Keratinocyte (primary cell): ENCODE results near the gene FBXO8. TPM values are rescaled to one million over a fixed set of nuclear protein-coding genes. Genes with fewer than 3 reads are reported as not detected.

ENCODE experiments used
- DNase-seq: peaks from one replicate; pipeline ENCODE4 v3.0.0-alpha.2; 2011; ENCODE audit warnings: low read depth, missing footprints, low spot score
- FAIRE-seq: peaks from 2 replicates; lab custom pipeline; 2011; peaks lifted over from hg19 to GRCh38; lab: Jason Lieb, UNC
- H2AFZ ChIP-seq: 2 replicates; pipeline ENCODE4 v1.6.0; 2012; ENCODE audit warnings: low read length, control low read depth, inconsistent platforms; ENCODE audit not compliant: control insufficient read depth
- H3K27ac ChIP-seq: 2 replicates; pipeline ENCODE4 v1.5.1; 2011; ENCODE audit warnings: low read length; ENCODE audit not compliant: control insufficient read depth, insufficient read depth
- H3K27me3 ChIP-seq: 3 replicates; pipeline ENCODE4 v1.6.0; 2011; ENCODE audit warnings: low read length; ENCODE audit not compliant: control insufficient read depth, insufficient read depth; ENCODE audit errors: extremely low read depth
- H3K36me3 ChIP-seq, 2 experiments: 2 replicates in 1 of 2; 3 replicates in 1 of 2; pipeline ENCODE4 v1.5.1; 2011; ENCODE audit warnings: low read length in 2 of 2, mild to moderate bottlenecking in 1 of 2; ENCODE audit not compliant: control insufficient read depth in 2 of 2, insufficient read depth in 2 of 2; ENCODE audit errors: extremely low read depth in 1 of 2
- H3K4me1 ChIP-seq: 3 replicates; pipeline ENCODE4 v1.5.1; 2011; ENCODE audit warnings: low read length; ENCODE audit not compliant: control insufficient read depth, insufficient read depth; ENCODE audit errors: extremely low read depth
- H3K4me2 ChIP-seq: 3 replicates; pipeline ENCODE4 v1.6.0; 2011; ENCODE audit warnings: low read depth, low read length; ENCODE audit not compliant: control insufficient read depth, insufficient read depth; ENCODE audit errors: extremely low read depth
- H3K4me3 ChIP-seq, 3 experiments: fragments of 200-600 bp in 1 of 3; sonication (generic) in 1 of 3; 2 replicates in 2 of 3; 3 replicates in 1 of 3; pipeline ENCODE4 v1.5.1; 2011 to 2016; ENCODE audit warnings: low read length in 3 of 3, mild to moderate bottlenecking in 3 of 3, control low read depth in 2 of 3, inconsistent platforms in 1 of 3, low read depth in 1 of 3, mixed read lengths in 1 of 3, mixed run types in 1 of 3, moderate library complexity in 1 of 3; ENCODE audit not compliant: control insufficient read depth in 2 of 3, insufficient read depth in 2 of 3; ENCODE audit errors: extremely low read depth in 1 of 3
- H3K79me2 ChIP-seq: 2 replicates; pipeline ENCODE4 v1.6.0; 2012; ENCODE audit warnings: low read length; ENCODE audit not compliant: control insufficient read depth, insufficient read depth
- H3K9ac ChIP-seq: 3 replicates; pipeline ENCODE4 v1.6.0; 2011; ENCODE audit warnings: low read length; ENCODE audit not compliant: control insufficient read depth, insufficient read depth; ENCODE audit errors: extremely low read depth
- H3K9me1 ChIP-seq: 3 replicates; pipeline ENCODE4 v1.6.0; 2011; ENCODE audit warnings: low read length; ENCODE audit not compliant: control insufficient read depth, insufficient read depth; ENCODE audit errors: extremely low read depth
- H3K9me3 ChIP-seq: 2 replicates; pipeline ENCODE4 v1.5.1; 2012; ENCODE audit warnings: low read depth, low read length; ENCODE audit not compliant: control insufficient read depth
- H4K20me1 ChIP-seq: 3 replicates; pipeline ENCODE4 v1.6.0; 2011; ENCODE audit warnings: low read length; ENCODE audit not compliant: control insufficient read depth, insufficient read depth; ENCODE audit errors: extremely low read depth
- CTCF ChIP-seq, 3 experiments: IDR thresholded peaks in 1 of 3; conservative IDR thresholded peaks in 1 of 3; optimal IDR thresholded peaks in 1 of 3; 2 replicates in 2 of 3; 3 replicates in 1 of 3; pipeline versions ENCODE3 to v1.5.1; 2011; ENCODE audit warnings: low read length in 3 of 3, mild to moderate bottlenecking in 3 of 3, moderate library complexity in 2 of 3, control low read depth in 1 of 3, inconsistent platforms in 1 of 3; ENCODE audit not compliant: insufficient read depth in 2 of 3; ENCODE audit errors: extremely low read depth in 1 of 3
- EZH2 ChIP-seq: IDR thresholded peaks from one replicate; pipeline ENCODE4 v1.6.1; 2012; ENCODE audit warnings: inconsistent platforms, mild to moderate bottlenecking, low read length, moderate library complexity
- dilution Hi-C: fragments of 300-500 bp; cut with MboI; formaldehyde crosslinking; loops from one replicate; pipeline ENCODE4 v1.7.0; 2020; ENCODE audit warnings: low sequenced_read_pairs; ENCODE audit not compliant: extremely low pct_ligation_motif_present
- polyA plus RNA-seq, 5 experiments: library from polyadenylated mRNA; depleted of rRNA in 3 of 5; stranded (reverse) in 3 of 5; stranded (forward) in 1 of 5; unstranded in 1 of 5; fragments of >200 nt; gene quantifications; 1 replicate in 1 of 5; 2 replicates in 3 of 5; 3 replicates in 1 of 5; pipeline versions ENCODE4 v1.2.1 to v1.2.3, GENCODE V29; 2011 to 2012; ENCODE audit warnings: missing spikeins in 2 of 5, low read depth in 1 of 5, low replicate concordance in 1 of 5

Gene FBXO8
- polyA plus RNA-seq, 1 donor (not counting 4 experiments of a cell fraction or from before 2014, with no cell fraction given), result 21.0 TPM

- Histone ChIP-seq H3K9ac (no peak overlapping the region), H4K20me1 (no peaks in the 10 kb centered on the region), H3K4me1 (peaks cover 6% of the 10 kb centered on the region), H3K79me2 (peaks cover 36% of the 10 kb centered on the region), H3K27ac (no peak overlapping the region), H3K36me3 (no peaks in the 10 kb centered on the region), H2AFZ (no peak overlapping the region), H3K9me1 (no peaks in the 10 kb centered on the region), H3K4me2 (no peak overlapping the region), H3K4me3 (no peak overlapping the region), H3K27me3 (no peaks in the 10 kb centered on the region), H3K9me3 (no peaks in the 10 kb centered on the region)
- dilution Hi-C loops, result no loop called here
- TF ChIP-seq CTCF (optimal IDR thresholded peaks at IDR 0.05 in 1 of 3, IDR thresholded peaks at IDR 0.05 in 1 of 3, conservative IDR thresholded peaks at IDR 0.05 in 1 of 3; ENCODE audit: extremely low read depth in 1 of 3, insufficient read depth in 2 of 3, low read length in 3 of 3) (no peak), EZH2 (no peak)
- DNase-seq (no peak), FAIRE-seq (no peak)
Observed at GRCh38 chr4:174279433-174280155, 3.9 kb downstream of the FBXO8 start.

- Histone ChIP-seq H3K36me3 (no peaks in the 10 kb centered on the region), H3K4me3 (no peak overlapping the region), H3K4me1 (peaks cover 6% of the 10 kb centered on the region), H4K20me1 (no peaks in the 10 kb centered on the region), H2AFZ (no peak overlapping the region), H3K4me2 (no peak overlapping the region), H3K79me2 (peaks cover 36% of the 10 kb centered on the region), H3K9ac (no peak overlapping the region), H3K27ac (no peak overlapping the region), H3K27me3 (no peaks in the 10 kb centered on the region), H3K9me3 (no peaks in the 10 kb centered on the region), H3K9me1 (no peaks in the 10 kb centered on the region)
- no peak for DNase-seq
- dilution Hi-C loops, result no loop called here
- TF ChIP-seq EZH2, result no peak
- no peak for TF ChIP-seq CTCF (optimal IDR thresholded peaks at IDR 0.05 in 1 of 3, IDR thresholded peaks at IDR 0.05 in 1 of 3, conservative IDR thresholded peaks at IDR 0.05 in 1 of 3; ENCODE audit: extremely low read depth in 1 of 3, insufficient read depth in 2 of 3, low read length in 3 of 3)
- no peak for FAIRE-seq
Observed at GRCh38 chr4:174278467-174278866, 5.0 kb downstream of the FBXO8 start.
